22Rv1 (cell line): Measurements from ENCODE around the gene CAPN8.

Source experiments
- CTCF ChIP-seq: fragments of 450-650 bp; IDR thresholded peaks from 2 replicates; pipeline ENCODE4 v1.5.1; 2017; ENCODE audit warnings: mild to moderate bottlenecking
- ZFX ChIP-seq: fragments of 450-650 bp; IDR thresholded peaks from 2 replicates; pipeline ENCODE4 v1.6.1; 2017; ENCODE audit warnings: antibody characterized with exemption, borderline replicate concordance

- TF ChIP-seq ZFX (no peak), CTCF (no peak)
Observed at GRCh38 chr1:223525957-223526356, 139.5 kb downstream of the CAPN8 start.
